GM18505 (cell line): ENCODE data around the gene LRRTM4.
"Not testable (repeated sequence)": the region's sequence is repeated elsewhere in the genome, so short reads cannot be mapped to it uniquely, and the experiment has no call there.

Experiments
- ATAC-seq: cut with Tn5 transposase; IDR thresholded peaks from one replicate; pipeline ENCODE4 v1.9.1; 2021; ENCODE audit not compliant: unreplicated experiment
- POLR2A ChIP-seq: IDR thresholded peaks from 4 replicates; pipeline ENCODE4 v1.6.1; 2011; ENCODE audit warnings: borderline replicate concordance; ENCODE audit not compliant: insufficient read depth, insufficient read length; ENCODE audit errors: extremely low read depth

The LRRTM4 gene

DNA sequence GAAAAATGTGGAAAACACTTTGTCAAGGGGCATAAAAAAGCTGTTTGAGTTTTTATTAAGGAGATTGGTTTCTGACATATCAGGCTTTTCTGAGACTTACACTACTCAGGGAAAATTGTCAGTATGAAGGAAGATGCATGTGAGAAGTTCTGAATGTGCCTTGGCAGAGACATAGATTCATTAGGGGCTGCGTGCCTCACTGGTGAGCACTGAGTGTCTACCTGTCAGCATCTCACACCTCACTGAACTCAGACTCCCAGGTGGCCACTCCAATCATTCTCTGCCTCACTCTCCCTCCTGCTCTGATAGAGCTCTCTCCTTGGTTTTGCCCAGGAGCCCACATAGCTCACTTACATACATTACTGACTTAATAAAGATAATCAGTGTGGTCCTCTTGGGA is 372.6 kb downstream of the LRRTM4 start:
- no peak for TF ChIP-seq POLR2A
- no peak for ATAC-seq

DNA sequence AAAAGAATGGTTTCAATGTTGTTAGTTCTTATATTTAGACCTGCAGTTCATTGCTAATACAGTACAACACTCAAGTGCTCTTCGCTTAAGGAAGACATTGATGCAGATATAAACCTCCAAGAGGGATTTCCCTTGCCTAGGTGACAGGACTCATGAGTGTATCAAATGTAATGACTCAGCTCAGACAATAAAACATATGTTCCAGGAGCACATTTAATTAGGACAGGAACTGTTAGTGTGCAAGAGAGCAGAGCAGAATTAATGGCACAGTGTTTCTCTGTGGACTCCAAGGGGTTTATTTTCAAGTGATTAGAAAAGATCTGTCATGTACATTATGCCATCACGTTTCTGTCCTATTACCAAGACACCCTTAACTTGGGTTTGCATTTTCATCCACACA is 375.0 kb downstream of the LRRTM4 start:
- no peak for ATAC-seq
- TF ChIP-seq POLR2A = no peak

DNA sequence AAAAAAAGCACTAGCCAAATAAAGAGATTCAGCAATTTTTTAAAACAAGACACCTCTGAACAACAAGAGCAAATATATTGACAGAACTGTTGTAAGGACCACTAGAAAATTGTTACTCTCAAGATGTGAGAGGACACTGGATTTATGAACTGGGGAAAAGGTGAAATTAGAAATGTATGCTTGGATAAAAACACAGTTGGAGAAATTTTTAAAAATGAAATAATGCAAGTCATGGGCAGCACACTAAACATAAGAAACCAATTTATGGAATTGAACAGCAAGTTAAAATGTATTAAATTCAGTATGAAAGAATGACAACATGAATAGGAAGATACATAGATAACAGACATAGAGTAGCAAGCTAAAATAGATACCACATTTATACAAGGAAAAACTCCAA is 377.4 kb downstream of the LRRTM4 start:
- no peak for TF ChIP-seq POLR2A
- ATAC-seq = no peak

DNA sequence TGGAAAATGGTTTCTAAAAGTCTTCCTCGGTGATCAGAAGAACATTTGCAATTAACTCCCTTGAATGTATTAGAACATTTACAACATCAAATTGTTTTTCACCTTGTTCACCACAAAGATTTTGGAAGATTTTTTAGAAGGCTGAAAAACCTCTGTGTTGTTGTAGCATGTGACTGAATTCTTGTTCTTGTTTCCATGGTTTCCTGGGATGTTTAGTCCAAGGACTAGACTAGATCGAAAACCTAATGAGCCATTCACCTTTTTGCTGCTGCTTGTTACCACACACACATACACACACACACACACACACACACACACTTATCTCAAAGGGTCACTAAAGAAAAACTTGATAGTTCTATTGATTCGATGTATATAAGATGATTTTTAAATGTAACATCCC is 380.0 kb downstream of the LRRTM4 start:
- no peak for TF ChIP-seq POLR2A
- ATAC-seq = no peak

DNA sequence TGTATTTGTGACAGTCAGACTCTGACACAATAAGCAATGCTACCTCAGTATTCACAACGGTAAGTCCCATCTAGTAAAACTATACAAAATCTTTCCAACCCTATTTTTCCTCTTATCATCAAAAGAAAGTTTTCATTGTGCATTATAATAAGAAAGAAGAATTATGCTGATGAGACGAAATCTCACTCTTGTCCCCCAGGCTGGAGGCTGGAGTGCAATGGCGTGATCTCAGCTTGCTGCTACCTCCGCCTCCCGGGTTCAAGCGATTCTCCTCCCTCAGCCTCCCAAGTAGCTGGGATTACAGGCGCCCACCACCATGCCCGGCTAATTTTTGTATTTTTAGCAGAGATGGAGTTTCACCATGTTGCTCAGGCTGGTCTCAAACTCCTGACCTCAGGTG is 393.7 kb downstream of the LRRTM4 start:
- ATAC-seq = not testable (repeated sequence)

DNA sequence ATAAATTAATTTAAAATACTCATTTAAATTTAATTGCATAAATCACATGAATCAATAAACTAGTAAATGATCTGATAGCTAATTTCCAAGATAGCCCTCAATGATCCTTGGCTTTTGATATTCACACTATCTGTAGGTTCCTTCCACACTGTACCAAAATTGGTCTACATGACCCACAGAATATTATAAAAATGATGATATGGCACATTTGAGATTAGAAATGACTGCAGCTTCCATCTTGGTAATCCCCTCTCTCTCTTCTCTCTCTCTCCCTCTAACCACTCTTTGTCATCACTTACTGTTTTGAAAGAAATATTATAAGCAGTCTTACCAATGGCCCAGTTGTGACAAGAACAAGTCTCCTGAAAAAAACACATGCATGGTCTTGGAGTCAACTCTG is 394.8 kb downstream of the LRRTM4 start:
- ATAC-seq = no peak
- TF ChIP-seq POLR2A = no peak

DNA sequence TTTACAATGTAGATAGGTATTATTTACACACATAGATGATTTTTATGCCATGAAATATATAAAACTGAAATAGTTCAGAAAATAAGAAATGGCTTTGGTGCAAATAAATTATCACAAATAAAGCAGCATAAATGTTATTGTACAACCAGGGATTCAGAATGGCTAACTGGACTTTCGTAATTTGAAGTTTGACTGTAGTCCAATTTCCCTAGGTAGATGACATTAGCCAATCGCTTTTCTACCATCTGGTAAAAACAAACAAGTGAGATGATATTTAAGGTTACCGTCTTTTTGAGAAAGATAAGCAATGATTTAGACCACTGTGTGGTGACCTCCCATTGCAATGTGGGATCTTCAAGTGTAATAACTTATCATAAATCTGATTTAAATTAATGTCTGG is 400.7 kb downstream of the LRRTM4 start:
- ATAC-seq = no peak
- TF ChIP-seq POLR2A = no peak

DNA sequence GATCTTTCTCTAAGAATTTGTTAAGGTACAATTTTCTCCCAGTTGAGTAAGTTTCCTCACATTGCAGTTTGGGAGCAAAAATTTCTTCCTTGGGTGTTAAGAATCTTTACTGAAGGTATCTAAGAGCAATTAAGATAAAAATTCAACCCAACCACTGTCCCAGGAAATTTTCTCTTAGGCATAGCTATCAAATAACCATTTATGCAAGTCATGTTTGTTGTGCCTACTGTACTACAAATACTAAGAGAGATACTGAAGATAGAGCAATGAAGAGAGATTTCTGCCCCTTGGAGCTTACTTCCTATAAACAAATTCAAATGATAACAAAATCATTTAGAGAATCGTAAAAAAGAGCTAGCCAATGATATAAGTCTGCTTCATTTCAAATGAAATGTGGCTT is 402.8 kb downstream of the LRRTM4 start:
- no peak for ATAC-seq
- TF ChIP-seq POLR2A = no peak

DNA sequence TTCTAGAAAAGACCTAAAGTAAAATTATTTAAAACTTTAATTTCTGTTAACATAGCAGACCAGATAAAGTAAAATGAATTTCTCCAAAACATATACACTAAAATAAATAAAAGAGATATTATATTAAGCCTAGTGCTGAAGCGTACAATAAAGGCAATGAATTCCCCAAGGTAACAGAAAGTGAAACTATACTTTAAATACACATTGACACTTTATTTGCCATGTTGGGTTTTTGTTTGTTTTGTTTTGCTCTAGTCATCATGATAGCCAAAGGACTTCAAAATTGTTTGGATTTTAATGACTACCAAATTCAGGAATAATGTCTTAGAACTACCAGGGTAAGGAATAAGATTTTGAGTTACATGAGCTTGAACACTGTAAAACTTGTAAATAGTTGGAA is 413.3 kb downstream of the LRRTM4 start:
- ATAC-seq = no peak
- no peak for TF ChIP-seq POLR2A

DNA sequence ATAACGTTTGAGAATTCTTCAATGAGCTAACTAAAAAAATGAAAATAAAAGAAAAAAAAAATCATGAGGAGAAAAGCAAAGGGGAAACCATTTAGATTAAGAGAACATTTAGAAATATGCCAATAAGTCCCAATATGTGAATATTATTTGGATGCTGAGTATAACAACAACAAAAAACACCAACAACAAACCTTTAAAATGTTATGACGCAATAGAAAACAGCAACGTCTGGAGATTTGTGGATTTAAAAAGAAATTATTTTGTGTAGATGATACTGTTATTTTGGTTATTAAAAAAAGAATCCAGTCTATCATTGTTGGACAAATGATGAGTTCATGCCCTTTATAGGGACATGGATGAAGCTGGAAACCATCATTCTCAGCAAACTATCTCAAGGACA is 417.2 kb downstream of the LRRTM4 start:
- no peak for TF ChIP-seq POLR2A
- no peak for ATAC-seq

DNA sequence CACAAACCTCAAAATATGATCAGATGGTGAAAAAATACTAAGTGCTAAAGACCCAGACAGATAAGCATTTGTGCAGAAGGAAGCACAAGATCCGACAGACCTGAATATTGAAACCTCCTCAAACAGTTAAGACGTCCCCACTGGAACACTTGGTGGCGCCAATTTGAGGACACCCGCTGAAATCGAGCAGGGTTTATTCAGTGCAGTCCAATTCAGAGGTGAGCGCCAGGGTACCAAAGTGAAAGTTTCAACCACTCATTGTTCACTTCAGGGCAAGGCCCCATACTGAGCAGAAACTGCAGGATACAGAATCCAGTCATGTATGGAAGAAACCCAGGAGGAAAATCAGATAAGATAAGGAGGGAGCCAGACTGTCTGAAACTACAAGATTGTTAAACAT is 417.6 kb downstream of the LRRTM4 start:
- no peak for TF ChIP-seq POLR2A
- ATAC-seq = no peak

DNA sequence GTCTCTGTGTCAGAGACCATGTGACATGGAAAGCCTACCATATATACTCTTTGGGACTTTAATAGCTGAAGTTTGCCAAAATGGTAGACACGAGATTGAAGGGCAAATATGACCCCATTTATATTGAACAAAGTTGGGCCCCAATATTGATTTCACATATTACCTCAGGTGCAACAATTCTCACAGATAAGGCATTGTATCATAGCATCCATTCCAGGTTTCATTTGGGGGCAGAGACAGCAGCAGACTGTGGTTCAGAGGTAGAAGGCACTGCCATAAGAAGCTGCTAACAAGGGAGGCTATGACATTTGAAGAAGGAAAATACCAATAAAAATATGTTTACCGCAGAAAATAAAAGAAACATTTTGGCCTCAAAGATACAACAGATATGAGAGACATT is 419.2 kb downstream of the LRRTM4 start:
- no peak for TF ChIP-seq POLR2A
- no peak for ATAC-seq

DNA sequence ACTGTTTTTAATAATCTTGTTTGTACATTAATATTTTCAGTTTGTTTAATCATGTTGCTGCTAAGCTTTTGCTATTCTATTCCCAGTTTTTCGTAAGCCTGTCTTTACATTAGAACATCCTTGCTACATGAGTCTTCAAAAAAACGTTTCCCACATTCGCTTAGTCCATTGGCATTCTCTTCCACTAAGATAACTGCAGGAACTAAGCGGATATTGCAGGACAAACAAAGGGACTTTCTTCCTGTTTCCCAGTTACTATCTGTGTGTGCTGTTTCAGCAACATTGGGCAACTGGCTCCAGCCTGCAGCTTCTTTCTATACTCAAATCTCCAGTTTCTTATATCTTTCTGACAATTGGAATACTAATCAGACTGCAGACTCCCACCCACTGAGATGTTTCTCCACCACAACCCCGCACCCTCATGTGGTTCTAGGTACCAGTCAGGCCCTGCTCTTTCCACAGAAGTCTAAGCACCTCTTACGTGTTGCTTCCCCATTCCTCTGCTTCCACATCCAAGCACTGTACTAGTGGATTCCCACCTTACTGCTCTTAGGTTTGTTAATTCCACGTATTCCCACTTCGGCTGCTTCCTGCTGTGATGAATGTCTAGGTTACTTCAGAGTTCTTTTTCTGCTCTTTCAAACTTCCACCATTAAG is 420.3 kb downstream of the LRRTM4 start:
- no peak for ATAC-seq
- TF ChIP-seq POLR2A = no peak

DNA sequence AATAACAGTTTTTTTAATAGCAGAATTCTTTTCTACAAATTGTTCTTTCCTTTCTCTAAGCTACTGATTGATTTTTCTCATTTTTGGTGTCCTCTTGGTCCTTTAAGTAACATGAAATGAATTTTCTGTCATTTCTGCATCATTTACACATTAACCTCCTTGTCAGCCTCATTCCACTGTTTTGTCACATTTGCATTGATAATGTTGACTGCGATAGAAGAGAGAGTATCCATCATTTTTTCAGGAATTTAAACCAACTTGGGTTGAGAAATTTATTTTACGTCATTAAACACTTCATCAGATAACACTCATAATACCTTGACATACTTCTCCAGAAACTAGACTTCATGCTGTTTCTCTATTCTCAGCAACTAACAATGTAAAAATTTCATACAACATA is 422.2 kb downstream of the LRRTM4 start:
- no peak for TF ChIP-seq POLR2A
- ATAC-seq = no peak

DNA sequence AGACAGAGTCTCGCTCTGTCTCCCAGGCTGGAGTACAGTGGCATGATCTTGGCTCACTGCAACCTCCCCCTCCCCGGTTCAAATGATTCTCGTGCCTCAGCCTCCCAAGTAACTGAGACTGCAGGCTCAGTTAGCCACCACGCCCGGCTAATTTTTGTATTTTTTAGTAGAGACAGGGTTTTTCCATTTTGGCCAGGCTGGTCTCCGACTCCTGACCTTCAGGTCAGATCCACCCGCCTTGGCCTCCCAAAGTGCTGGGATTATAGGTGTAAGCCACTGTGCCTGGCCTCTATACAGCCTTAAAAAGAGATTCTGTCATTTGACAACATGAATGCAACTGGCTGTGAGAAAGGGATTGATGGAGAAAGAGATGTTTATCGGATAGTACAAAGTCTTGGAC is 426.7 kb downstream of the LRRTM4 start:
- ATAC-seq = not testable (repeated sequence)

DNA sequence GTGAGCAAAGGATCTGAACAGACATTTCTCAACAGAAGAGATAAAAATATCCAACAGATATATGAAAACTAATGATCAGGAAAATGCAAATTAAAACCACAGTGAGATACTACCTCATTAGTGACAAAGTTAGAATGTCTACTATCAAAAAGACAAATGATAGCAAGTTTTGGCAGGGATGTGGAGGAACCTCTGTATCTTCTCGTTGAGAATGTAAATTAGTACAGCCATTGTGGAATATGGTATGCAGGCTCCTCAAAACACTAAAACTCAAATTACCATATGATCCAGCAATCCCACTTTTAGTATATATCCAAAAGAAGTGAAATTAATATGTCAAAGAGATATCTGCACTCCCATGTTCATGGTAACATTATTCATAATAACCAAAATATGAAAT is 427.1 kb downstream of the LRRTM4 start:
- ATAC-seq = no peak
- TF ChIP-seq POLR2A = no peak

DNA sequence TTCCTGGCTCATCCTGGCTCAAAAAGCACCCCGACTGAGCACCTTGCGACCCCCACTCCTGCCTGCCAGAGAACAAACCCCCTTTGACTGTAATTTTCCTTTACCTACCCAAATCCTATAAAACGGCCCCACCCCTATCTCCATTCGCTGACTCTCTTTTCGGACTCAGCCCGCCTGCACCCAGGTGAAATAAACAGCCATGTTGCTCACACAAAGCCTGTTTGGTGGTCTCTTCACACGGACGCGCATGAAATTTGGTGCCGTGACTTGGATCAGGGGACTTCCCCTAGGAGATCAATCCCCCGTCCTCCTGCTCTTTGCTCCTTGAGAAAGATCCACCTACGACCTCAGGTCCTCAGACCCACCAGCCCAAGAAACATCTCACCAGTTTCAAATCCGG is 433.8 kb downstream of the LRRTM4 start:
- not testable (repeated sequence) for ATAC-seq
